Endothelial cell (in vitro differentiated cells): ENCODE measurements around the gene DNAJC11. TPM values are rescaled to one million over a fixed set of nuclear protein-coding genes. Genes with fewer than 3 reads are reported as not detected.
A peak's percentile ranks its signal among the peaks of the same experiment; 100 is the strongest.

Experiments
- DNase-seq: peaks from one replicate; pipeline ENCODE4 v3.0.0; 2021; ENCODE audit warnings: low spot score
- H3K27ac Mint-ChIP-seq: one replicate; pipeline ENCODE4 v1.8.0; 2021; ENCODE audit warnings: mixed read lengths, inconsistent platforms; ENCODE audit not compliant: unreplicated experiment
- H3K27me3 Mint-ChIP-seq: one replicate; pipeline ENCODE4 v1.8.0; 2021; ENCODE audit warnings: mild to moderate bottlenecking, moderate library complexity, mixed read lengths, inconsistent platforms; ENCODE audit not compliant: unreplicated experiment
- H3K36me3 Mint-ChIP-seq: one replicate; pipeline ENCODE4 v1.8.0; 2021; ENCODE audit warnings: mild to moderate bottlenecking, low read depth, mixed read lengths, inconsistent platforms; ENCODE audit not compliant: unreplicated experiment
- H3K4me1 Mint-ChIP-seq: one replicate; pipeline ENCODE4 v1.8.0; 2021; ENCODE audit warnings: mild to moderate bottlenecking, mixed read lengths, inconsistent platforms; ENCODE audit not compliant: unreplicated experiment
- H3K4me3 Mint-ChIP-seq: one replicate; pipeline ENCODE4 v1.8.0; 2021; ENCODE audit warnings: mild to moderate bottlenecking, mixed read lengths, inconsistent platforms; ENCODE audit not compliant: unreplicated experiment
- H3K9me3 Mint-ChIP-seq: one replicate; pipeline ENCODE4 v1.8.0; 2021; ENCODE audit warnings: mixed read lengths, inconsistent platforms; ENCODE audit not compliant: unreplicated experiment
- CTCF ChIP-seq: fragments of 200-600 bp; sonication (generic); IDR thresholded peaks from one replicate; pipeline ENCODE4 v1.5.0; 2021; ENCODE audit warnings: antibody characterized with exemption; ENCODE audit not compliant: unreplicated experiment
- total RNA-seq: library from RNA; stranded (reverse); fragmentation: NEBNext Ultra II Directional; extraction: Animal tissue kit (Norgen Biotek cat#: 25700); gene quantifications from one replicate; pipeline ENCODE4 v1.2.1, GENCODE V29; 2021; ENCODE audit not compliant: unreplicated experiment

The DNAJC11 gene
- total RNA-seq, 1 donor from 2014 or later: 57.0 TPM

GRCh38 chr1:6631058-6631457 is 70.6 kb downstream of the DNAJC11 start:
- Mint-ChIP-seq H3K9me3 (no peaks in the 10 kb centered on the region), H3K27me3 (peaks cover 1% of the 10 kb centered on the region), H3K36me3 (peaks cover 28% of the 10 kb centered on the region), H3K4me3 (no peak overlapping the region), H3K27ac (no peak overlapping the region), H3K4me1 (peaks cover 4% of the 10 kb centered on the region)
- TF ChIP-seq CTCF: no peak
- no peak for DNase-seq

DNA sequence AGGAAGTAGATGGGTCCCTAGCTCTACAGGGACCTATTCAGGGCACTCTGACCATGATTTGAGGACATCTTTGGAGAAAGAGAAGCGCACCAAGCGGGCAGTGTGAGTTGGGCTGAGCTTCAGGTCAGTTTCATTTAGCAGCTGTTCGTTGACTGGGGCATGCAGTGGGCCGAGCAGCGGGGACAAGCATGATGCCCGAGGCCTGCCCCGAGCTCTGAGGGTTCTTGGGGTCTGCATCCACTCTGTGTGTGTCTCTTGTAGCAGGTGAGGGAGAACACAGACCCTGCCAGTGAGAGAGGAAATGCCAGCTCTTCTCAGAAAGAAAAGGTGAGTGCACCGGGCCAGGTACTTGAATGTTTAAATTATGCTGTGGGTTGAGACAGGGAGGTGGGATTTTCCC is 71.6 kb downstream of the DNAJC11 start:
- no peak for DNase-seq
- H3K27ac Mint-ChIP-seq: no peak overlapping the region
- H3K27me3 Mint-ChIP-seq: peaks cover 1% of the 10 kb centered on the region
- no peak overlapping the region for H3K4me3 Mint-ChIP-seq
- no peaks in the 10 kb centered on the region for H3K9me3 Mint-ChIP-seq
- no peak for TF ChIP-seq CTCF
- peaks cover 25% of the 10 kb centered on the region for H3K36me3 Mint-ChIP-seq
- H3K4me1 Mint-ChIP-seq: peaks cover 4% of the 10 kb centered on the region

DNA sequence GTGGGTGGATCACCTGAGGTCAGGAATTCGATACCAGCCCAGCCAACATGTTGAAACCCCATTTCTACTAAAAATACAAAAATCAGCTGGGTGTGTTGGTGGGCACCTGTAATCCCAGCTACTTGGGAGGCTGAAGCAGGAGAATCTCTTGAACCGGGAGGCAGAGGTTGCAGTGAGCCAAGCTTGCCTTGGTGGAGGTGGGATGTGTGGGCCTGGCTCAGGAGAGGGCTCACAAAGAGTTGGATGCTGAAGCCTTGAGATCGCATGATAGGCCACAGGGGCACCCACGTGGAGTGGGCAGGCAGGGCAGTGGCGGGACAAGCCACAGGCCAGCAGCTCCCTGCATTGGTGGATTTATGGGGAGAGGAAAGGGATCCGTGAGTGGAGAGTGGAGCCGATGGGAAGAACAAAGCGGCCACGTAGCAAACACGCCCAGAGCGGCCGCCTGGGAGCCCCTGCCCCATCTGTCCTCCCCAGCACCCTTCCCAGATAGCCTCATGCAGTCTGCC is 72.6 kb downstream of the DNAJC11 start:
- peaks cover 4% of the 10 kb centered on the region for H3K4me1 Mint-ChIP-seq
- no peak overlapping the region for H3K27ac Mint-ChIP-seq
- no peak for DNase-seq
- TF ChIP-seq CTCF: no peak
- H3K4me3 Mint-ChIP-seq: no peak overlapping the region
- peaks cover 22% of the 10 kb centered on the region for H3K36me3 Mint-ChIP-seq
- H3K9me3 Mint-ChIP-seq: no peaks in the 10 kb centered on the region
- H3K27me3 Mint-ChIP-seq: peaks cover 3% of the 10 kb centered on the region

DNA sequence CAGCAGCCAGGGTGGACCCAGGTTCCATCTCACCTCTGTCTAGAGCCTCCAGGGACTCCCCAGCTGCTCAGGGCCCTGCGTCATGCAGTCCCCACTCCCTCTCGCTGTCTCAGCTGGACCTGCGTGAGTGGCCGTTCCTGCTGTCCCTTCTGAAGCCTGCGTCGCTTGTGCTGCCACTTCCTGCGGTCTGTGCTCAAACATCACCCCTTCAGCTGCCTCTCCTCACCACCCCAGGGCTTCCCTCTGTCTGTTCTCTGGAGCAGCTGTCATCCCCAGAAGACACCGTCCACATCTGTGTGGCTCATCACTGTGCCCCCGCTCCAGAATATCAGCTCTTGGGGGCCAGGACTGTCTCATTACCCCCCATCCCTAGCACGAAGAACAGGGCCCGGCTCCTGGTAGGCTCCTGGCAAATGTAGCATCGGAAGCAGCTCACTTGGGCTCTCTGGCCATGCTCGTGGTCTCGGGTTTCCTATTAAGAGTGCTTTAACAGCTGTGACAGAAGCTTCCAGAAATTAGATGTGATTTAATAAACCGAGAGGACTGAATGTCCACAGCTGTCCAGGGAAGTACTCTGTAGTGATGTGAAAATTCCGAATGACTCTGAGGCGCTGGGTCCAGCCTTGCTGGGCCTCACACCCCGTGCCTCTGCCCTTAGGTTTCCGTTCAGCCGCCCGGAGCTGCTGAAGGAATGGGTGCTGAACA is 73.6 kb downstream of the DNAJC11 start:
- H3K9me3 Mint-ChIP-seq: no peaks in the 10 kb centered on the region
- no peak overlapping the region for H3K27ac Mint-ChIP-seq
- peaks cover 18% of the 10 kb centered on the region for H3K36me3 Mint-ChIP-seq
- DNase-seq: no peak
- no peak for TF ChIP-seq CTCF
- peaks cover 4% of the 10 kb centered on the region for H3K4me1 Mint-ChIP-seq
- H3K4me3 Mint-ChIP-seq: peak overlapping the region; percentile 67
- H3K27me3 Mint-ChIP-seq: peaks cover 3% of the 10 kb centered on the region

DNA sequence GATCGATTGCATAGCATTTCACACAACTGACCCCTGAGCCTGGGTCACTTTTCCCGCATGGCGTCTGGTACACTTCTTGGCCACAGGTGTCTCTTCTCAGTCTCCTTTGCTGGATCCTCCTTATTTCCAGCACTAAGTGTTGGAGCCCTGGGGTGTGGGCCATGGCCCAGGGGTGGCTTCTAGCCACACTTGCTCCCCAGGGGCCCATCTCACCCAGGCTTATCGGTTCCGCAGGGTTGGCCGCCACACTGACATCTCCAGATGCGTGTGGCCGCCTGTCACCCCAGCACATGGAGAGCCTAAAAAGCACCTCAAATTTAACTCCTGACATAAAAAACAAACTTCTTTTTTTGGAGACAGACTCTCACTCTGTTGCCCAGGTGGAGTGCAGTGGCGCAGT is 74.6 kb downstream of the DNAJC11 start:
- Mint-ChIP-seq H3K4me3 (no peak overlapping the region), H3K36me3 (peaks cover 24% of the 10 kb centered on the region), H3K27me3 (peaks cover 3% of the 10 kb centered on the region), H3K9me3 (no peaks in the 10 kb centered on the region), H3K27ac (no peak overlapping the region), H3K4me1 (peaks cover 4% of the 10 kb centered on the region)
- no peak for TF ChIP-seq CTCF
- no peak for DNase-seq
